Erythroblast (primary cell): Measurements from ENCODE around the gene GNG4.

Source experiments
- GATA1 ChIP-seq: IDR thresholded peaks from 2 replicates; pipeline ENCODE4 v1.6.1; 2011; ENCODE audit warnings: low read depth, mild to moderate bottlenecking, control low read depth, low read length, moderate library complexity
- POLR2A ChIP-seq: IDR thresholded peaks from 2 replicates; pipeline ENCODE4 v1.6.1; 2011; ENCODE audit warnings: mild to moderate bottlenecking, low read length

DNA sequence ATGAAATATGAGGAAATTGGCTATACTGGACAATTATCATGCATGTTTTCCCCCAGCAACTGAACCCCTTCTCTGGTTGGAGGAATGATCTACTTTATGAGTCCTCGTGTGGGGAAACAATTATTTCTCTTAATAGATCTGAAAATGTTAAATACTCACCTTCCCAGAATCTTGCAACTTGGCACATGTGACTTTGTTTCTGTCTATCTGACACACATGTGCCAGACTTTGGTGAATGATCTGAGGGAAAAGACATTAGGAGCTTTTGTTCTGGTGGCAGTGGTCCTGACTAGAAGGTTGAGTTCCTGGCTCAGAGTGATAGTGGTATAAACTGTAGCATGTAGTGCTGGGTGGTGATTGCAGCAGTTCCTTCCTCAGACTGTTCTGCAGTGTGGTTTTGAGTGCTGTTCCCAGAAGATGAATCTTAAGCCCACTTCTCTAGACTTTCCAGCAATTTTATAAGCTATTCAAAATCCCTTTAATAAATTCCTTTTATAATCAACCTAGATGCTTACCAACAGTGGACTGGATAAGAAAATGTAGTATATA is 86.0 kb downstream of the GNG4 start:
- no peak for TF ChIP-seq POLR2A
- TF ChIP-seq GATA1 = no peak
